Retinal pigment epithelial cell (primary cell): Measurements from ENCODE around the gene FAM120AOS.

Experiments
- DNase-seq: peaks from one replicate; pipeline ENCODE4 v3.0.0-alpha.2; 2010; ENCODE audit warnings: low read depth
- H3K4me3 ChIP-seq: 2 replicates; pipeline ENCODE4 v1.5.1; 2011; ENCODE audit warnings: mild to moderate bottlenecking, low read length, control low read depth, moderate library complexity
- TF ChIP-seq, protein P1 (sequence below): conservative IDR thresholded peaks from 2 replicates; pipeline ENCODE4 v1.5.1; 2011; ENCODE audit warnings: low read depth, low read length, control low read depth, inconsistent platforms

The FAM120AOS gene

GRCh38 chr9:93477397-93477796 is 24.0 kb upstream of the FAM120AOS start:
- no peak for DNase-seq
- TF ChIP-seq, protein P1, sequence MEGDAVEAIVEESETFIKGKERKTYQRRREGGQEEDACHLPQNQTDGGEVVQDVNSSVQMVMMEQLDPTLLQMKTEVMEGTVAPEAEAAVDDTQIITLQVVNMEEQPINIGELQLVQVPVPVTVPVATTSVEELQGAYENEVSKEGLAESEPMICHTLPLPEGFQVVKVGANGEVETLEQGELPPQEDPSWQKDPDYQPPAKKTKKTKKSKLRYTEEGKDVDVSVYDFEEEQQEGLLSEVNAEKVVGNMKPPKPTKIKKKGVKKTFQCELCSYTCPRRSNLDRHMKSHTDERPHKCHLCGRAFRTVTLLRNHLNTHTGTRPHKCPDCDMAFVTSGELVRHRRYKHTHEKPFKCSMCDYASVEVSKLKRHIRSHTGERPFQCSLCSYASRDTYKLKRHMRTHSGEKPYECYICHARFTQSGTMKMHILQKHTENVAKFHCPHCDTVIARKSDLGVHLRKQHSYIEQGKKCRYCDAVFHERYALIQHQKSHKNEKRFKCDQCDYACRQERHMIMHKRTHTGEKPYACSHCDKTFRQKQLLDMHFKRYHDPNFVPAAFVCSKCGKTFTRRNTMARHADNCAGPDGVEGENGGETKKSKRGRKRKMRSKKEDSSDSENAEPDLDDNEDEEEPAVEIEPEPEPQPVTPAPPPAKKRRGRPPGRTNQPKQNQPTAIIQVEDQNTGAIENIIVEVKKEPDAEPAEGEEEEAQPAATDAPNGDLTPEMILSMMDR: no peak
- H3K4me3 ChIP-seq: no peak overlapping the region

GRCh38 chr9:93476924-93477323 is 23.5 kb upstream of the FAM120AOS start:
- no peak overlapping the region for H3K4me3 ChIP-seq
- DNase-seq: no peak
- TF ChIP-seq, protein P1: no peak

GRCh38 chr9:93475856-93476255 is 22.5 kb upstream of the FAM120AOS start:
- TF ChIP-seq, protein P1: no peak
- no peak overlapping the region for H3K4me3 ChIP-seq
- no peak for DNase-seq

- no peak for DNase-seq
- TF ChIP-seq, protein P1: no peak
- no peak overlapping the region for H3K4me3 ChIP-seq
These were observed 21.7 kb upstream of the FAM120AOS start for GRCh38 chr9:93475108-93475507.

GRCh38 chr9:93473411-93473810 is 20.0 kb upstream of the FAM120AOS start:
- TF ChIP-seq, protein P1: no peak
- no peak overlapping the region for H3K4me3 ChIP-seq
- no peak for DNase-seq

- TF ChIP-seq, protein P1: no peak
- no peak overlapping the region for H3K4me3 ChIP-seq
- DNase-seq: no peak
These were observed 17.7 kb upstream of the FAM120AOS start for GRCh38 chr9:93471124-93471523.

- H3K4me3 ChIP-seq: no peak overlapping the region
- DNase-seq: no peak
- TF ChIP-seq, protein P1: no peak
These were observed 17.0 kb upstream of the FAM120AOS start for GRCh38 chr9:93470391-93470790.
